Measurements from ENCODE around the gene PTPN12.

The PTPN12 gene

GRCh38 chr7:77619314-77619713 is 82.2 kb downstream of the PTPN12 start:
- no peak for TF ChIP-seq CTCF (IDR thresholded peaks at IDR 0.05; ENCODE audit: low read depth, low read length)
- DNase-seq (ENCODE audit: low read depth in 2 of 2), result no peak
- no peak overlapping the region for H3K4me3 ChIP-seq (replicated peaks in 1 of 2; ENCODE audit: low read depth in 2 of 2, low read length in 2 of 2)

GRCh38 chr7:77626586-77627308 is 89.7 kb downstream of the PTPN12 start:
- DNase-seq (ENCODE audit: low read depth in 2 of 2), result no peak
- TF ChIP-seq CTCF (IDR thresholded peaks at IDR 0.05; ENCODE audit: low read depth, low read length), result no peak
- H3K4me3 ChIP-seq (replicated peaks in 1 of 2; ENCODE audit: low read depth in 2 of 2, low read length in 2 of 2), result no peak overlapping the region

- DNase-seq (ENCODE audit: low read depth in 2 of 2), result no peak
- TF ChIP-seq CTCF (IDR thresholded peaks at IDR 0.05; ENCODE audit: low read depth, low read length), result no peak
- H3K4me3 ChIP-seq (replicated peaks in 1 of 2; ENCODE audit: low read depth in 2 of 2, low read length in 2 of 2), result no peak overlapping the region
These were observed 90.2 kb downstream of the PTPN12 start for GRCh38 chr7:77627309-77627676.

- no peak overlapping the region for H3K4me3 ChIP-seq (replicated peaks in 1 of 2; ENCODE audit: low read depth in 2 of 2, low read length in 2 of 2)
- TF ChIP-seq CTCF (IDR thresholded peaks at IDR 0.05; ENCODE audit: low read depth, low read length), result no peak
- no peak for DNase-seq (ENCODE audit: low read depth in 2 of 2)
These were observed 92.7 kb downstream of the PTPN12 start for GRCh38 chr7:77629797-77630196.

- H3K4me3 ChIP-seq (replicated peaks in 1 of 2; ENCODE audit: low read depth in 2 of 2, low read length in 2 of 2), result no peak overlapping the region
- no peak for TF ChIP-seq CTCF (IDR thresholded peaks at IDR 0.05; ENCODE audit: low read depth, low read length)
- peak; percentile 5 to 40 for DNase-seq (ENCODE audit: low read depth in 2 of 2)
These were observed 94.7 kb downstream of the PTPN12 start for GRCh38 chr7:77631820-77632219.

GRCh38 chr7:77644774-77645173 is 107.7 kb downstream of the PTPN12 start:
- DNase-seq (ENCODE audit: low read depth in 2 of 2), result no peak
- TF ChIP-seq CTCF (IDR thresholded peaks at IDR 0.05; ENCODE audit: low read depth, low read length), result no peak
- H3K4me3 ChIP-seq (replicated peaks in 1 of 2; ENCODE audit: low read depth in 2 of 2, low read length in 2 of 2), result no peak overlapping the region

Measured in cardiac fibroblast (primary cell).